NCI-H510A treated with DMSO at 0.1 percent for 48 hours (cell line): ENCODE results near the gene EFCAB11.

ENCODE experiments used
- DNase-seq: peaks from one replicate; lab custom pipeline; 2025; lab: John Stamatoyannopoulos, UW

EFCAB11 gene

DNA sequence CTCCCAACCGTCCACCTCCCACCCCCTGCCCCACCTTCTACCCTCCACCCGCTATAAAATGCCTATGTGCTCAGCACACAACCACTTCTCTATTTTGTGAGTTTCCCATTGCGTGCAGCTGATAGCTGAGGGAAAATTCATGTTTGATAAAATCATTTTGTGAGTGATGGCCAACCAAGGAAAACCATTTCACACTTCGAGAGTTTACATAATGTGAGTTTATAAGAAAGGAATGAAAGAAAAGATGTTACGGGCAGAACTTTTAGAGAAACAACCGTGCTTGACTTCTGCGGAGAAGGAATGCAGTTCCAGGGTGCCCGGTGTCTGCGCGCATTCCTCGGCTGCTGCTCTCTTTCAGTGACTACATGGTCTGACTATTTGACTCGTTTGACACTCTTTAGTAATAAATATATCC is 140.9 kb downstream of the EFCAB11 start:
- no peak for DNase-seq

DNA sequence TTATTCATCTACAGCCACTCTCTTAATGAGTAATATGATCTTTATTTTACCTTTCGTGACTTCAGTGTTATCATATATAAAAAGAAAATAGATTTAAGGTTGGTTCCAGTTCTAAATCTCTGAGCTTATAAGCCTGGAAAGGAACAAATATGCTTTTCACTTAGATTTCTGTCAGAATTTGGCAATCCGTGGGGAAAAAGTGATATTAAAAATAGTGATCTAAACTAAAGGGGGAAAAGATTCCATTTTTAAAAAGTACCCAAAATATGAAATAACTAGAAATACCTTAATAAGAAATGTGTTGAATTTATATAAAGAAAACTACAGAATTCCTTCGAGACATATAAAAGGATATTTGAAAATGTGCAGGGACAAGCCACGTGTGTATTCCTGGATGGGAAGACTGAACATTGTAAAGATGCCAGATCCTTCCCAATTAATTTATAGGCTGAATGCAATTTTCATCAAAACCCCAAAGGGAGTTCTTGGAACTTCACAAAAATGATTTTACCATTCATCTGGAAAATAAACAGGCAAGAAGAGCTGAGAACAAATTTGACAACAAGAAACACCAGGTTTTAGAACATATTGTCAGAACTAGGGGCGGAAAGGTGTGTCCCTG is 142.5 kb downstream of the EFCAB11 start:
- DNase-seq, result no peak

DNA sequence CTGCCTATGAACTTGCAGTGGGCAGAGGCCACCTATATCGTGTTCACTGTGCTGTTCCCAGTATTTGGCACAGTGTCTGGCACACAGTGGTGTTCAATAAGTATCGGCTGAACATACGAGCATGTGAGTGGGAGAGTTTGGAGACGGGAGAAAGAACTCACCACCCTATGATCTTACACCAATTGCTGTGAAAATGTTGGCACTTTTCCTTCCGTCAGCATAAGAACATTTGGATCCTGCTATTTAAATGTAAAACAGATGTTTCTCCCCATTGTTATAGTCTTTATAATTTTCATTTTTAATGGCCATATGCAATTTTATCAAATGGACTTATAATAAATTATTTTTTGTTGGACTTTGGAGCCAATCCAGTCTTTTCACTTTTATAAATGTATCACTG is 144.4 kb downstream of the EFCAB11 start:
- DNase-seq, result no peak

GRCh38 chr14:89807892-89808291 is 146.6 kb downstream of the EFCAB11 start:
- no peak for DNase-seq

DNA sequence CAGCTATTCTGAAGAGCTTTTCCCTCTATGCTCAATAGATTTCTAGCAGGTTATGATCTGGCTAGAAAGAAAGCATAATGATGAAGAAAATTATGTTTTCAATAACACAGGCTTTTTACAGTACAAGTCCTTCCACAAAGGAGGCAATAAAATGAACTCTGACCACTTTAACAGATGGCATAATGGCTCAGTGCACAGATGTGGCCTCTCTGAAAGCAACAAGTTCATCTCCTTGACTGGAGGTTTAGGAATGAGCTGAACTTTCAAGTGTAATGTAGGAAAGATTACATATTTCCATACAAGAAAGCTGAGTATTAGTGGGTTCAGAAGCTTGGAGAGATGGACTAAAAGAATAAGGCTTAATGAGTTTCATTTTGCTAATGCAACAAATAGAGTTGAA is 147.4 kb downstream of the EFCAB11 start:
- DNase-seq, result no peak

DNA sequence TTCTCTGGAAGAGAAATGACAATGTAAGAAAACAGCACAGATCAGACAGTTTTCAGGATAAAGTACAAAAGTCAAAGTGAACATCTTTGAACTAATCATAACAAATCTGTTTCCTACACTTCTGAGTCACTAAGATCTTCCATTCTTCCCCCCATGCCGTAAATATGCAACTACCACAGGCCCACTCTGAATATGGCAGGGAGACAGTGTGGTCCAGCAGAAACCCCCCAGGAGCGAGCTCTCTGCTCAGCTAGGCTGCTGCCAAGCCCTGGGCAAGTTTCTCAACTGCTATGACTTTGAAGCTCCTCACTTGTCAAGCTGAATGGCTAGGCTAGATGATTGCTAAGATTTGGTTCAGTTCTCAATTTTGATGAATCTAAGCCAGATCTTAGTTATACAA is 148.1 kb downstream of the EFCAB11 start:
- no peak for DNase-seq

GRCh38 chr14:89805501-89805900 is 149.0 kb downstream of the EFCAB11 start:
- DNase-seq, result no peak

DNA sequence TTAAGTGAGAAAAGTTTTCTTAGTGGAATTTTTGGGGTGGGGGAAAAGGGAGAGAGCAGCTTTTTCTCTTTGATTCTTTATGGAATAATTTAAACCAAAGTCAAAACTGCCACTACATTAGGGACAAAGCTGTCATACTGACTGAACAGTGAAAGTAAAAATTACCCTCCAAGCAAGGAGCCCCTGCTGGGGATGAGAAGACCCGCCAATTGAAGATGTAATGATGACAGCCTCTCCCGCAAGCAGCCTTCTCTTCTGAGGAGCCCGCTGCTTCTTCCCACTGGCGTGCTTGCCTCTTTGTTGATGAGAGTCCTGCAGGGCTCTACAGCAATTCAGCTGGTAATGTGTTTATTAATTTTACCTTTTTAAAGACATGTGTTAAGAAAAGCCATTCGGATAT is 151.0 kb downstream of the EFCAB11 start:
- DNase-seq, result no peak

DNA sequence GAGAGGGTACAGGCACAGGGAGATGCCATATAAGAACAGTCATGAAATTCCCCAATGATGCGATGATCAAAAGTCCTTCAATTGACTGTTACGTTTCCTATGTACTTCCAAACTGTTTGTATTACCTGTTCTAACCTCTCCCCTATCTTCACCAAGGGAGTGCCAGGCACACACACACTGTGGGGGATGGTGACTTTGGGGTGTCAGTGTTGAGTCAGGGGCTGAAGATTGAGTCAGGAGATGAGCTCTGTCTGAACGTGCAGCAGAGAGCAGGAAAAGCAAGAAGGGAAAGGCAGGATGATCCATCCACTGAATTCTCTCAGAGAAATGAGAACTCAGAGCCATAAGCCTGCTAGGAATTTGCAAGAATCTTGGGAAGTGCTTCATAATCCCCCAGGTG is 153.4 kb downstream of the EFCAB11 start:
- DNase-seq, result no peak

- DNase-seq, result no peak
Measured at GRCh38 chr14:89798212-89798773, 156.2 kb downstream of the EFCAB11 start.

DNA sequence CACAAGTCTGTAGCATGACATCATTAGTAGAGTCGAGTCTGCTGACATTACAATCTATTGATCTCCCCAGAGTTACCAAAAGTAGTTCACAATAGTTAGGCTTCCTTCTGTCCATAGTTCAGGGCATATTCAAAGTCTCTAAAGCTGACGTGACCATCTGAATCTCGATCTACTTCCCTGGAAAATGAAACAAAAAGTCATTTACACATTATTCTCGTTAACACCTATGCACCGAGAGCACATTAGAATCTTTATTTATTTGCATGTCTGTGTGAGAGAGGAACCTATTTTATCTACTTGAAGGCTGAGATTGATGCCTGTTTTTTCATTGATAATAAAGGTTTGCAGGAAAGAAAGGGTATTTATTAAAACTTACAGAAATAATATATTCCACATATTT is 157.4 kb downstream of the EFCAB11 start:
- no peak for DNase-seq

- DNase-seq, result no peak
Measured at GRCh38 chr14:89794096-89794495, 160.4 kb downstream of the EFCAB11 start.

DNA sequence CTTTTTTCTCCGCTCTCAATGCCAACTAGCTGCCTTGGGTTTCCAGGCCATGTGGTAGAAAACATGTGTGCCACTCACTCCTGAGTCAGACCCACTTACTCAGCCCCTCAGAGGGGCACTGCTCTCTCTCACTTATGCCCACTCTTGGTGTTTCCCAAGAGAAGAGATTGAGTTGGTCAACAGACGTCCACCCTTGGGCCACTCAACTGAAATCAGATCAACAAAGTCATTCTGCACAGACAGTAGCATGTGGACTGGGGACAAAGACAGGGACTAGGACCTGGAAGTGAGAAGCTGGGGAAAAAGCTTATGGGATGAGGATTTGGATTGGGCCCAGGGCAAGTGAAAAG is 161.2 kb downstream of the EFCAB11 start:
- no peak for DNase-seq

DNA sequence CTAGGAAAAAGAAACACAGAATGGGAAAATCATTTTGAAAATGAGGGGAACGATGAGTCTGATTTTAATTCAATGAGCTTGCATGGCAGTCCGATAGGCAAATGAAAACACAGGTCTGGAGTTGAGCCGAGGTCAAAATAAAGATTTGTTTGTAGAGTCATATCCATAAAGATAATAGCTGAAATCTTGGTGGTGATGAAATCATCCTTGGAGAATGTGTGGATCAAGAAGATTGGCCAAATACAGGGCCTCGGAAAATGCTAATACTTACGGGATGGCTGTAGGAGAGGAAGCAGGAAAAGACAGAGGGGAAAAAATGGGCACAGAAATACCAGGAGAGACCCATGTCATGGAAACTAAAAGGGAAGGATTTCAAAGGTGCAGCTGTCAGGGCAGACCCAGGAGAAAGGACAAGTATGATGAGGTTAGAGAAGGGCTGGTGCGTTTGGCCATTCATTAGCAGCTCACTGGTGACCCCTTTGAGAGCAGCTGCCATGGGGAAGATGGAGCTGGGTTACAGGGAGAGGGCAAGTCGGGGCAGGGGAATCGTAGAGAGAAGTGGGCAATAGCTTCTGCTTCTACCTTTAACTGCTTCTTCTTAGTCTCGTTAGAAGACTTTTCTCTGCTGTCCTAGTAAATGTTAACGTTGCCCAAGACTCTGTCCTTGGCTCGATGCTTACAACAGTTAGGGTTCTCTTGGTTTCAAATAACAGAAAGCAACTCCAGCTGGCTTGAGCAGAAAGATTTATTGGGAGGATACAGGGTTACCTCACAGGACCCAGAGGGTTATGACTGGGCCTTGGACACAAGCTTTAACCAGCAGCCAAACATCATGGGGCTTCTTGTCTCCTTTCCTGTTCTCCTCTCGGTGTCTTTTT is 161.8 kb downstream of the EFCAB11 start:
- no peak for DNase-seq

GRCh38 chr14:89787525-89787924 is 167.0 kb downstream of the EFCAB11 start:
- no peak for DNase-seq

- no peak for DNase-seq
Measured at GRCh38 chr14:89781046-89781445, 173.5 kb downstream of the EFCAB11 start.

DNA sequence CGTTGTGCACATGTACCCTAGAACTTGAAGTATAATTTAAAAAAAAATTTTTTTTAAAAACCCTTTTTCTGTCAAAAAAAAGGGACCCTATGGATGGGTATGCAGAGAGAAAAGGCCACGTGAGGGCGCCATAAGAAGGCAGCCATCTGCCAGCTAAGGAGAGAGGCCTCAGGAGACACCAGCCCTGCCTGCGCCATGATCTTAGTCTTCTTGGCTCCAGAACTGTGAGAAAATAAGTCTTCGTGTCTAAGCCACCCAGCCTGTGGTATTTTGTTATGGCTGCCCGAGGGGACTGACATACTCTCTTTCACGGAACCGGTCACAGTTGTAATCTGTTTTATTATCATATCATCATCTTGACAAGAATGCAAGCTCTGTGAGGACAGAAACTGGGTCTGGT is 174.8 kb downstream of the EFCAB11 start:
- no peak for DNase-seq

DNA sequence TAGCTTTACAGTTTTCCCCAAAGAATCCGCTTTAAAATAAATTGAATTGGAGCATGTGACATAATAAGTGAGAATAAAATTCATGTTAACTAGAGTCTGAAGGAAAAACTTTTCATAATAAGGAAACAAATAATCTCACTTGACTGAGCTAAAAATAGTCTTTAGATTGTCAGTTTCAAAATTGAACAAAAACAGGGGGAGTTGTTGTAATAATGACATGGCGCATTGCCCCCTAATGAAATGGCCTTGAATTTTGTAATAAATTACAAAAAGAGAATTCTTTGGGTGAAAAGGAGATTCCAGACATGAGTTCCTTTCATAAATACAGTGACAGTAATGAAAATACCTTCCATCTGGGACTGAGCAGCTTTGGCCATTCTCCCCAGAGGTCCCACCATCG is 178.6 kb downstream of the EFCAB11 start:
- no peak for DNase-seq

GRCh38 chr14:89775151-89775550 is 179.4 kb downstream of the EFCAB11 start:
- no peak for DNase-seq

DNA sequence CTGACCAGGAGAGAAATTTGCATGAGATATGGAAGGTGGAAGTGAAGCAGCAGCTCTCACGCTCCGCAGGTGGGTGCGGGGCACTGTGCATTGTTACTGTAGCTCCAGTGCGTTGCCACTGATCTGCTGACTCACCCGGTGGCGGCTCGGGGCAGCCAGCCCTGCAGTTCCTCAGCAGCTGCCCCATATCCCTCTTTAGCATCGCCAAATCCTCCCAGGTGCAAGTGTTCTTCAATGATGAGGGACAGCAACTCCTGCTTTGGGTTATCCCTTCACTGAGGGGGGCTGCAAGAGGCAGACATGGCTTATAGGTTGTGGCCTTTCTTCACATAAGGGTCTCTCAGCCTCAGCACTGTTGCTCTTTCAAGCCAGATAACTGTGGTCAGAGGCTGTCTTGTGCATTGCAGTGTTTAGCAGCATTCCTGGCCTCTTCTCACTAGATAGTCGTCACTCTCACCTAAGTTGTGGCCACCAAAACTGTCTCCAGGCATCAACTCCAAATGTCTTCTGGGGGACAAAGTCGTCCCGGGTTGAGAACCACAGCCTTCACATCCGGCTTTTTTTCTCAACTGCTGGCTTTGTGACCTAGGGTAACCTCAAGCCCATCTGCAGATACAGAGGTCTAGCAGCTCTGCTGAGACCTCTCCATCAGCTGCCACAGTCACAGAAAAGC is 180.8 kb downstream of the EFCAB11 start:
- DNase-seq, result peak; percentile 69

GRCh38 chr14:89773151-89773550 is 181.4 kb downstream of the EFCAB11 start:
- DNase-seq, result peak; percentile 60

GRCh38 chr14:89771251-89771650 is 183.3 kb downstream of the EFCAB11 start:
- no peak for DNase-seq

DNA sequence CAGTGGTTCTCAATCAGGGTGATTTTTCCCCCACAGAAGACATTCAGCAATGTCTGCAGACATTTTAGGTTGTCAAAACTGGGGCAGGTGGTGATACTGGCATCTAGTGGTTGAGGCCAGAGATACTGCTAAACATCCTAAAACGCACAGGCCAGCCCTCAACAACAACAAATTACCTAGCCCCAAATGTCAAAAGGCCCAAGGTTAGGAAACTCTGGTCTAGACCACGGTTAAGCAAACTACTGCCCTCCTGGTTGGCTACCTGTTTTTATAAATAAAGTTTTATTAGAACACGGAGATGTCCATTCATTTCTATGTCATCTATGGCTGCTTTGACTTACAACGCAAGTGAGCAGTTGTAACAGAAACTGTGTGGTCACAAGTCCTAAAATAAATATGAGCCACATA is 186.7 kb downstream of the EFCAB11 start:
- DNase-seq, result no peak
